OCI-LY1 (cell line): ENCODE measurements around the gene EDN2.

Source experiments
- EZH2 ChIP-seq: fragments of 200-600 bp; sonication (generic), shearing (Covaris generic); IDR thresholded peaks from 2 replicates; pipeline ENCODE4 v1.8.0; 2017; ENCODE audit warnings: borderline replicate concordance, mixed run types, mild to moderate bottlenecking, antibody characterized with exemption, low read length, moderate library complexity, mixed read lengths
- TF ChIP-seq, protein P1 (sequence below): fragments of 200-600 bp; sonication (generic), shearing (Covaris generic); IDR thresholded peaks from 2 replicates; pipeline ENCODE4 v1.5.1; 2017; ENCODE audit warnings: mild to moderate bottlenecking, antibody characterized with exemption, low read length, moderate library complexity, mixed read lengths

DNA sequence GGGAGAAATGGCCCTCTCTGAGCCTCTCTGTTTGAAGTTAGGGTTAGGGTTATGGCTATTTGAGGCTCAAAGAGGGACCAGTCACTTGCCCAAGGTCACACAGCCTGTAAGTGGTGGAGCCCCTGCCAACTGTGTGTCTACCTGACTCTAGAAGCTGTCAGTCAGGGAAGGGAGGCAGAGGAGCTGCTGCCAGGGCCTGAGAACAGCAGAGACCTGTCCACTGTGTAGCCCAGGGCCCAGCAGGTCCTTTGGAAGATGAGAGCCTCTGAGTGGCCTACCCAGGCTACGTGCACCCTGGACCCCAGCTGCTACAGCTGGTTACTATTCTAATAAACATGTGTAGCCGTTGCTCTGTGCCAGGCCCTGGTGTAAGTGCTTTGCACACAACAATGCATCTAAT lies 15.1 kb upstream of the EDN2 start:
- TF ChIP-seq, protein P1, sequence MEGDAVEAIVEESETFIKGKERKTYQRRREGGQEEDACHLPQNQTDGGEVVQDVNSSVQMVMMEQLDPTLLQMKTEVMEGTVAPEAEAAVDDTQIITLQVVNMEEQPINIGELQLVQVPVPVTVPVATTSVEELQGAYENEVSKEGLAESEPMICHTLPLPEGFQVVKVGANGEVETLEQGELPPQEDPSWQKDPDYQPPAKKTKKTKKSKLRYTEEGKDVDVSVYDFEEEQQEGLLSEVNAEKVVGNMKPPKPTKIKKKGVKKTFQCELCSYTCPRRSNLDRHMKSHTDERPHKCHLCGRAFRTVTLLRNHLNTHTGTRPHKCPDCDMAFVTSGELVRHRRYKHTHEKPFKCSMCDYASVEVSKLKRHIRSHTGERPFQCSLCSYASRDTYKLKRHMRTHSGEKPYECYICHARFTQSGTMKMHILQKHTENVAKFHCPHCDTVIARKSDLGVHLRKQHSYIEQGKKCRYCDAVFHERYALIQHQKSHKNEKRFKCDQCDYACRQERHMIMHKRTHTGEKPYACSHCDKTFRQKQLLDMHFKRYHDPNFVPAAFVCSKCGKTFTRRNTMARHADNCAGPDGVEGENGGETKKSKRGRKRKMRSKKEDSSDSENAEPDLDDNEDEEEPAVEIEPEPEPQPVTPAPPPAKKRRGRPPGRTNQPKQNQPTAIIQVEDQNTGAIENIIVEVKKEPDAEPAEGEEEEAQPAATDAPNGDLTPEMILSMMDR: no peak
- TF ChIP-seq EZH2: no peak
